Fibroblast of skin of back (primary cell): ENCODE measurements around the gene NOC2L.

Experiments used
- DNase-seq: peaks from one replicate; pipeline ENCODE4 v3.0.0-alpha.2; 2013

The NOC2L gene

DNA sequence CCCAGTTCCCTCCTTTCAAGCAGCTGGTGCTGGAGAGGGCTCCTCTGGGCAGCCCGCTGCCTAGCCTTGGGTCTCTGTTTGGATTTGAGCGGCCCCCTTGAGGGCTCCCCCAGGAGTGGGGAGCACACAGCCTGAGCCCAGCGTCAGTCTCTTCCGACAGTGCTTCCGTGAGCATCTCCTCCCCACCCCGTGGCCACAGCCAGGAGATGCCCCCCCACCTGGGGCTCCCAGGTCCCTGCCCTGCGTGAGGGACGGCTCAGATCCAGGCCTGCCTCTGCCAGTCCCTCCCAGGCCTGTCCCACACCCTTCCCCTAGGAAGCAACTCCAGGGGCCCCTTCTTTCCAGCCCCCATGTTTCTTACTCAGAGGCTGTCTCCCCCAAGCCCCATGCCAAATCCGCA, 31.8 kb downstream of the NOC2L start:
- DNase-seq = no peak

DNA sequence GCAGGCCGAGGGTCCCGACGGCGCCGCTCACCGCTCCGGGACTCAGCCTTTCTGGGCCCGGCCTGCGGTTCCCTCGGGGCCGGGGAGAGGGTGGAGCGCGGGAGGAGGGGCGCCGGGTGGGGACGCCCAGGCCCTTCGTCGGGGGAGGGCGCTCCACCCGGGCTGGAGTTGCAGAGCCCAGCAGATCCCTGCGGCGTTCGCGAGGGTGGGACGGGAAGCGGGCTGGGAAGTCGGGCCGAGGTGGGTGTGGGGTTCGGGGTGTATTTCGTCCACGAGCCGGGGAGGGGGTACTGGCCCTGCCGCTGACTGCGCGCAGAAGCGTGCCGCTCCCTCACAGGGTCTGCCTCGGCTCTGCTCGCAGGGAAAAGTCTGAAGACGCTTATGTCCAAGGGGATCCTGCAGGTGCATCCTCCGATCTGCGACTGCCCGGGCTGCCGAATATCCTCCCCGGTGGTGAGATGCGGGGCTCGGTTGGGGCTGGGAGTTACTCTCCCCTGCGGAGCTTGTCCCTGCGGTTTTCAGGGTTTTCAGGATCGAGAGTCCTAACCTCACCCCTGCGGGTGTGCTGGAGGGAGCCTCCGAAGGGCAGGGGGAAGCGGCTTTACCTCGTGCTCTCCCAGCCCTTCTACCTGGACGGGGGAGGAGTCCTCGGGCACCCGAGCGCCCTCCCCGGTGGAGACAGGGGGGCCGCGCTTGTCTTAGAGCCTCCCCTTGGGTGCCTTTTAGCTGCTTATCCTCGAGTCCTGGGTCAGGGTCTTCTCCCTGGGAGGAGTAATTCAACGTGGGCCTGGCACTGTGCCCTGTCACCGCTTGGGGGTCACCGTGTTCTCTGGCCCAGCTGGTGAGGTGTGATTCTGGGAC, 33.3 kb downstream of the NOC2L start:
- peak; percentile 32 for DNase-seq

DNA sequence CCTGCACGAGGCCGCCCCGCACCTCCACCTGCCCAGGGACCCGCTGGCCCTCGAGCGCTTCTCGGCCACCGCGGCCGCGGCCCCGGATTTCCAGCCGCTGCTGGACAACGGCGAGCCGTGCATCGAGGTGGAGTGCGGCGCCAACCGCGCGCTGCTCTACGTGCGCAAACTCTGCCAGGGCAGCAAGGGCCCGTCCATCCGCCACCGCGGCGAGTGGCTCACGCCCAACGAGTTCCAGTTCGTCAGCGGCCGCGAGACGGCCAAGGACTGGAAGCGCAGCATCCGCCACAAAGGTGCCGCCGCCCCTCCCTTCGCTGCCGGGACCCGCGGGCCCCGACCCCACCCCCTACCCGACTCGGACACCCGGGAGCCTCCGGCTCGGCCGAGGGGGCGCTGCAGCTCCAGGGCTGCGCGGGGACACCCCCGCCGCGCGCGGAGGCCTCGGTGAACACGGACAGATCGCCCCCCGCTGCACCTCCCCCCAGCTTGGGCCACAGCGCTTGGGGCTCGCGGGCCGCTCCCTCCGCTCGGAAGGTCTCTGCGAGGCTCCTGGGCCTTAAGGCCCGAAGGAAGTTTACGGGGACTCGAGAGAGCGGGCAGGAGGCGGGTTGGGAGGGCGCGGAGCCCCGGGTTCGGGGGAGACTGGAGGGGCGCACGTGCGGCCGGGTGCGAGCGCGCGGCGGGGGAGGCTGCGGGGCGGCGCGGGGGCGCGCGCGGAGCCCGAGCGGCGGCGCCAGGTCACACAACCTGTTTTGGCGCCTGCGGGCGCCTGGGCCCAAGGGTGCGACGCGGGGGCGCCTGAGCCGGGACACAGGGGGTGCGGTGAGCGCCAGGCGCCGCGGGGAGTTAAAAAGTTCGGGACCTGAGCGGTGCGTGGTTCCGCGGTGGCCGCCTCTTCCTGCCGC, 34.1 kb downstream of the NOC2L start:
- peak; percentile 47 for DNase-seq

DNA sequence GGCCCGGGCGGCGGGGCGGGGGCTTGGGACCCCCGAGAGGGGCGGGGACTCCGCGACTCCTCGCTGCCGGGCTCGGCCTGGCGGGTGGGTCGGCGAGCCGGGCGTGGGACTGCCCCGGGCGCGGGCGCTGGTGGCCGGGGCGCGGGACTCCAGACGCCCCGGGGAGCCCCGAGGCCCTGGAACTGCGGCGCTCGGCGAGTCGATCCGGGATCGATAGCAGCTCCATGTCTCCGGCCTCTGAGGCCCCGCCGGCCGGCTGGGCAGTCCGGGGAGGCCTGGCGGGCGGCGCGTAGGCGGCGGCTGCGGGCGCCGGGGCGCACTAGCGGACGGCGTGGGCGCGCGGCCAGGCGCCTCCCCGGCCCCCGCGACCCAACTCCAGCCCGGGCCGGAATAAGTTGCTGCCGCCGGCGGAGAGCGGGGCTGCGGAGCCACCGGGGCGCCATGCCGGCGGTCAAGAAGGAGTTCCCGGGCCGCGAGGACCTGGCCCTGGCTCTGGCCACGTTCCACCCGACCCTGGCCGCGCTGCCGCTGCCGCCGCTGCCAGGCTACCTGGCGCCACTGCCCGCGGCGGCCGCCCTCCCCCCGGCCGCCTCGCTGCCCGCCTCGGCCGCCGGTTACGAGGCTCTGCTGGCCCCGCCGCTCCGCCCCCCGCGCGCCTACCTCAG, 34.9 kb downstream of the NOC2L start:
- DNase-seq = no peak

DNA sequence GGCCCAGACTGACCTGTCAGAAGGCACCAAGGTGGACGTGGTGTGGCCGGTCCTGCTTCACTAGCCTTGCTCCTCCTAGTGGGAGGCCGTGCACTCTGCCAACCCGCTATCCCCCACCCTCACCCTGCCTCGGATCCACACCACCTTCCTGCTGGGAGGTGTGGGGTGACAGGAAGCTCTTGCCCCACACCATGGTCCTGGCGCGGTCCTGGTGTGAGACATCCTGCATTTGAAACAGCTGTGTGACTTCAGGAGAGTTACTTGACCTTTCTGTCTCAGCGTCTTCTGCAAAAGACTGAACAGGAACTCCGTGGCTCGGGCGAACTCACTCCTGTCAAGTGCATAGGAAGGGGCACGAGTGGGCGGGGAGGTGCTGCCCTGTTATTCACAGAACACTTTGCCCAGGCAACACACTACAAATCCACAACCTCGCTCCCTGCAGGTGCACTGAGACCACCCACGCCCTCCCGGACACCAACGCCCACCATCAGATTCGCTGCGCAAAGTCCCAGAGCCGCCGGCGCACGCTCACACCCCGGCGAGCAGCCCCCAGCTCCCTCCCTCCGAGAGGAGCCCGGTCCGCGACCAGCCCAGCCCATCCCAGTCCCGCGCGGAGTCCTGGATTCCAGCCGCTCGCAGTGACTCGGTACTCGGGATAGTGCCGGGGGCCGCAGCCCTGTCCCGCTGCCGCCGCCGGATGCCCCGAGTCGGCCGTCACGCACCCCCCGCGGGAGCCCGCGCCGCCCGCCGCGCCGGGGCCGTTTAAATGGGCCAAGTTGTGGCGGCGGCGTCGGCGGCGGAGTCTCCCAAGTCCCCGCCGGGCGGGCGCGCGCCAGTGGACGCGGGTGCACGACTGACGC, 35.7 kb downstream of the NOC2L start, which contains the start of gene SAMD11:
Gene SAMD11, plus strand, starts transcription at position 793 of the 860 bp plus-strand sequence. CDS start 509 bp downstream, outside the sequence.
- DNase-seq = peak; percentile 89

DNA sequence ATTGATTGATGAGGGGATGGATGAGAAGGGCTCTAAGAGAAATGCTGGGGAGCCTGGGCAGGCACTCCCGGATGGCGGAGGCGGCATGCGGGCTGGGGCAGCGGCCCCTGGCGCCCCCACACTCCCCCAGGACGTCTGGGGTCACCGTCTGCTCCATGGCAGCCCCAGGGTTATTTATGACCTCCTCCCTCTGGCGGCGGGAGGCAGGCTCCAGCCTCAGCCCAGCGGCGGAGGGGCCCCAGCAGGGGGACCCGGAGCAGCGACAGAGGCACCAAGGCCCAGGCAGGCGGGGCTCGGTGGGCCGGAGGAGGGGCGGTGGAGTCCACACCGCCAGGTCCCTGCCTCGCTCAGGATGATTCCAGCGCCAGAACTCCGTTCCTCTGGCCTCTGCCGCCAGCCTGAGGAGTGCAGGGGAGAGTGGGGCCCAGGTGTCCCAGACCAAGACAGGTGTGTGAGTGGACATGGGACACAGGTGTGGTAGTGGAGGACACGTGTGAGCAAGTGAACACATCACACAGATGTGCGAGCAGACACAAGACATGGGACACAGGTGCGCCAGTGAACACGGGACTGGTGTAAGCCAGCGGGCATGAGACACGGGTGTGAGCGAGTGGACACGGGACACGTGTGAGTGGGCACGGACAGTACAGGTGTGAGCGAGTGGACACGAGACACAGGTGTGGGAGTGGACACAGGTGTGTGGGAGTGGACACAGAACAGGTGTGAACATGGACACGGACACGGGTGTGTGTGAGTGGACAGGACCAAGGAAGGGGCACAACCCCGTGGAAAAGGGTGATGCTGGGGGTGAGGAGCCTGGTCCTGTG, 37.8 kb downstream of the NOC2L start:
- DNase-seq = peak; percentile 81

DNA sequence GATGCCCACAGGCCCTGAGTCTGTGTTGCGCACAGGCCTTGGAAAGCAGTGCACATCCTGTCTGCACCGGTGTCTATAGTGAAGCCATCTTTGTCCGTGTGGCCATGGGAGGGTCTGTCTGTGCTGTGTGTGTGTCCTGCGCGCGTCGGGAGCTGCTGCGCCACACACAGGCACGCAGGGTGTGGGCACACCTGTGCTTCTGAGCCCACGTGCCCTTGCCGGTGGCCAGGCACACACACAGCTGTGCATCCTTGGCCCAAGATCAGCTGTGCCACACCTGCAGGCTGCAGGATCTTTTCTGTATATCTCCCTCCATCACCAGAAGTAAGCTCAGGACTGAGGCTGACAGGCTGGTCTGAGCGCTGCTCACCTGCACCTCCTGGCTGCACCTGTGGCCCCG, 38.5 kb downstream of the NOC2L start:
- DNase-seq = no peak

DNA sequence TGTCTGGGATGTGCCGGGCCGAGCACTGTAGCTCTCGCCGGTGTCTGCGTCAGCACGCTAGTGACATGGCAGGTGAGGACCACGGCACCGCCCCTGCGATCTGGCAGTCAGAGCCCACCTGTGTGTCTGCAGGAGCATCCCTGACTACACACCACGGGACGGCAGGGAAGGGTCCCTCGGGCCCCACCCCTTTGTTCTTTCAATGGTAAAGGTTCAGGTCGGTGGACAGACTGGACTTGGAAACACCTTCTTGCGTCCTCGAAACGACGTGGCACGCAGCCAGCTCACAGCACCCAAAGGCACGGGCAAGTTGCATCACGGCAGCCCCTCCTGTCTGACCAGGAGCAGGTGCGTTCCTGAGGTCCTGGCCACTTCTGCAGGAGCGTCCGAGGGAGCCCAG, 39.0 kb downstream of the NOC2L start:
- DNase-seq = no peak

DNA sequence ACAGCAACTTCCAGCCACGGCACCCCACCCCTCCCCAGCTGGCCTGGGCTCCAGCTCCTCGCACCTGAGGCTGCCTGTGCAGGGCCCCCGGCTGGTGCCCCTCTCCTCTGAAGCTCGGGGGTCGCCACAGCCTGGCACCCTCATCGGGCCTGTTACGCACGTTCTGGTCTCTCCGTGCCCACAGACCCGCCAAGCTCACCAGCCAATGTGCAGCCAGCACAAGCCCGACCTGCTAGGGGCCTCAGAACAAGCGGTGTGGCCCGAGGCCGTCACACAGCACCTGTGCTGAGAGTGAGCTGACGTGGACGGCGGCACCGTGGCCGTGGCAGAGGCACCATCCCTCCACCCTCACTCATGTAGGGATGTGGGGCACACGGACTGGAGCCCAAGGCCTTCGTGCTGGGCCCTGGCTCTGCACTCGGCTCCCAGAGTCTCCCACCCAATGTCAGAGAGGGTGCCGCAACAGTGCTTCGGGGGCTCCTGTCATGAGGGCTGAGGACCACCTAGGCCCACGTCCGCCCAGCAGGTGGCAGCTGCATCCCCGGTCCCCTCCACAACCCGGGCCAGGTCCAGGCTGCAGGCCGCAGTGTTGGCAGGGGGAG, 39.7 kb downstream of the NOC2L start:
- no peak for DNase-seq

DNA sequence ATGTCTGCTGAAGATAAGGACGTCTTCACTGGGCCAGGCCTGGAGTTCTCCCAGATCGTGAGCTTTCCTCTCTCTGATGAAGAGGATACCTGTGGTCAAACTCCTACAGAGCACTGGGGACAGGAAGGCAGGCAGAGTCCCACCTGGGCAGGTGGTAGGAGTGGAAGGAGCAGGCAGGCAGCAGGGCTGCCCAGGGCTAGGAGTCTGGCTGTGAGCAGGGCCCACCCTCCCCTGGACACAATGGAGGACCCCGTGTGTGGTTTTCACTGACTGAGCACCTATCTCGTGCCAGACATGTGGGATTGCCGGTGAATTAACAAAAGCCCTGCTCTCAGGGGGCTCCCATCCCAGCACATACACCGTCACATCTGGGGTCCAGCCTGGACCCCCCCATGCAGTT, 40.2 kb downstream of the NOC2L start:
- no peak for DNase-seq

DNA sequence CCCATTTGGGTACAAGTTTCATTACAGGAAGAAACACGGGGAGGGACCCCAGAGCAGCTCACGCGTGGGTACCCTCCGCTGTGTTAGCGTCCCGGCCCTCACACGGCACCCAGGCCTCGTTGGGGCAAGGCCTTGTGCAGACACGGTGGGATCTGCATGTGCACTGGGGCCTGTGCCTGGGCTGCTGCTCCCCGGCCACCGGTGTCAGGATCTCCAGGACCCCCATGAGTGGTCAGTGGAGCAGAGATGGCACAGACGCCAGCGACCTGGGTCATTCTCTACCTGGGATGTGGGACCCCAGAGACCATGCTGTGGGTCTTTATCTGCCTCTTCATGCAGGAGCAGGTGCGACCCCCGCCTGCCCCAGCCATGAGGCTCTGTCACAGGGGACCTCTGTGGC, 40.7 kb downstream of the NOC2L start:
- DNase-seq = no peak

DNA sequence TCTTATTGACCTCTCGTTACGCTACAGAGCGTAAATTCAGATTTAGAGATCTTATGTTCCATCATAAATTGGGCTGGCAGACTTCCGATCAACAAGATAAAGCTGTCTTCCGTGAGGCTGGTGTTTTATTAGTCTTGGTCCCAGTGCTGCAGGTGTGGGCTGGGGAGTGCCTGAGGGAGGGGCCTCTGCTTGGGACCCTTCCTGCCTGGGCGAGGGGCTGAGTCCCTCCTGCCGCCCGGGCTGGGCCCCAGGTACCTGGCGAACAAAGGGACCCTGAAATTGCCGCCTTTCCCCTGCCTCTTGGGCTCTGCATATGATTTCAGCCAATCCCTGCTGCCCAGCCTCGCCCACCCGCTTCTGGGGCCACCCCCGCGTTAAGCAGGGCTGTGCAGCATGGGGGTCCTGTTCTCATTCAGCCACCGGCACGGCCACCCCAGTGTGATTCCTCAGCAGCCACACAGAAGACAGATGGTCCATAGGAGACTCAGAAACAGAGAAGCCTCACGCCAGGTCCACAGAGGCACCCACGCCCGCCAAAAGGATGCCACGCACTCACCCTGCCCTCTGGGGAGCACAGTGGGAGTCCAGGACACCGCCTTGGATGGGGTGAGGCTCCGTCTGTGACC, 41.5 kb downstream of the NOC2L start:
- no peak for DNase-seq

DNA sequence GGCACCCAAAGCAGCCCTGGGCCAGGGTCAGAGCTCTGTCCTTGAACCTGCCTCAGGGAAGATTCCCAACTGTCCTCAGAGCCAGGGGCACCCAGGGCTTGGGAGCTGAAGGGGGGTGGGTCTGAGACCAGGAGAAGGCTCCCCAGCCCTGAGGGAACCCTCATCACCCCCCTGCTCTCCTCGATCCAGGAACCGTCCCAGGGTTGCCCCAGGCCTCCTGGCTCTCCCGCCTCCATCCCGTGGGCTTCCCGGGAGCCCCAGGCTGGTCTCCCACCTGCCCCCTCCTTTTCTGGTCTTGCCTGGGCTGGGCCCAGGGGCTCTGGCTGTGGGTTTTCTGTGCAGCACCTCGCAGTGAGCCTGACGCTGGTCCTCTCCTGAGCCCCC, 42.0 kb downstream of the NOC2L start:
- no peak for DNase-seq

DNA sequence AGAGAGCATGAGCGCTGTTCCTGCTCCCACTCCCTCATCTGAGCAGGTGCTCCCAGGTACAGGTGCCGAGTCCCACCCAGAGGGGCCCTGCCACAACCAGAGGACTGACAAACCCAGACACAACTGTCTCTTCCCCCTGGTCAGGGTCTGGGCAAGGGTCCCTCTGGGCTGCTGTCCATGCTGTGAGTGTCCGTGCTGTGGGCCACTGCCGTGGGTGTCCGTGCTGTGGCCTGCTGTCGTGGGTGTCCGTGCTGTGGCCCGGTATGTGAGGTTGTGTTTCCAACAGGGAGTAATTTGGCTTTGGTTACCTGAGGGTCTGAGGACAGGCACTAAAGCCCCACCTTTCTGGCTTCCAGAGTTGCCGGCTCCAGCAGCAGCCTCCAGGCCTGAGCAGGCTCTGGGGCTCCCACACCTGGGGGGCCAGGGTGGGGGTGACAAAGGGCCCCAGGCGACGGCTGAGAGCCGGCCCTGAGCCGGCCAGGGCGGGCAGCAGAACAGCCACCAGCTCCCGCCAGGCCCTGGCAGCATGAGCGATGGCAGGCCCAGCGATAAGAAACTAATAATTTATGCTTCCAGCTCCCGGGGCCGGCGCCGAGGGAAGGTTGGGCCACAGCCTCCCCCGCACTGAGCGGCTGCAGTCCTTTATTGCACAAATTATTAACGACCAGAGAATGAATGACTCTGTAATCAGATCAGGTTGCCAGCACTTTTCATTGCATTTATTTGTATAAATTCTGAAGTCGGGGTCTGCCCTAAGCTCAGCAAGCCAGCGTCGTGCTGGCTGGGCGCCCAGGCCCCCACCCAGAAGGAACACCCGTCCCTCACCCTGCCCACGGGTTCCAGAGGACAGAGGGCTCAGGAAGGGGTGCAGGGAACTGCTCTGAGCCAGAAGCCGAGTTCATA, 42.6 kb downstream of the NOC2L start:
- DNase-seq = no peak

DNA sequence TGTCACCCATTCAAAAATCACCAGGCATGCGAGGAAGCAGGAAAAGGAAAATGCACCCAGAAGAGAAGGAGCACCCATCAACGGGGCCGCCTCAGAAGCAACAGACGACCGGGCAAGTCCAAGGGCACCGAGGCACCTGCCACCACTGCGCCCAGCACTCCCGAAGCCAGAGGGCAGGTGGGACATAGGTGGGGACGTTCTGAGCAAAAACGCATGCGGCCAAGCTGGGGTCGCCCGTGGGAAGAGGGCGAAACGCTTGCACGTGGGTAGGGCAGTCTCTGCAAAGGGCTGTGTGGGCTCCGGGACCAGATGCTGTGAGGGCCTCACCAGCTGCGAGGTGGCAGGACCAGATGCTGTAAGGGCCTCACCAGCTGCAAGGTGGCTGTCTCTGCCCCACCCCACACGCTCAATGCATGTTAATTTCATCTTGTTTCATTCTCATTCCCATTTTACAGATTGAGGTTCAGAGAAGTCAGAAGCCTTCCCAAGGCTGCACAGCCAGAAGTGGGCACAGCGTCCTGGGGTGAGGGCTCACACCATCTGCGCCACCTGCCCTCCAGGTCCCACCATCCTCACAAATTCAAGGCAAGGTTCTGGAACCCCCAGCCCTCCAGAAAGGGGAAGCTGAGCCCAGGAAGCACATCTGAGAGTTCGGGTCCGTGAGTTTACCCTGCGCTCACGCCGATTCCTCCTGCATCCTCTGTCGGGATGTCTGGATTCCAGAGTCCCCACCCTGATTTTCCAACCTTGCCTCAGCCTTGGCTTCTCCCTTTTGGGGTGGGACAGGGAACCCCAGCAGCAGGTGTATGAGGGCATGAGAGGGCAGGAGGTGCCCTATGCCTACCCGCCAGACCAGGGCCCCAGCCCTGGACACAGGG, 43.5 kb downstream of the NOC2L start:
- DNase-seq = no peak

DNA sequence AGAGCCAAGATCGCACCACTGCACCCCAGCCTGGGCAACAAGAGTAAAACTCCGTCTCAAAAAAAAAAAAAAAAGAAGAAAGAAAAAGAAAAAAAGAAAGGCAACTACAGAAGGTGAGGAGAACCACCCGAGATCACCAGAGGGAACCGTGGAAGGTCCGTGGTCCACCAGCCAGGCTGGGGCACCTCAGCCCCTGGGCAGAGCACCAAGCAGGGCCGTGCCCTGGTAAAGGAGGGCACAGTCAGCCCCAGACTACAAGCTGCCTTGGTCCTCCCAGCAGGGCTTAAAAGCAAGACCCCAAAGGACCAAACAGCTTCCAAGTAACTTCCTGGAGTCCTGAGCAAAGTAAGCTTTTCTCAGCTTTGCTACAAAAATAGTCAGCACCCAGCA, 44.2 kb downstream of the NOC2L start:
- no peak for DNase-seq

DNA sequence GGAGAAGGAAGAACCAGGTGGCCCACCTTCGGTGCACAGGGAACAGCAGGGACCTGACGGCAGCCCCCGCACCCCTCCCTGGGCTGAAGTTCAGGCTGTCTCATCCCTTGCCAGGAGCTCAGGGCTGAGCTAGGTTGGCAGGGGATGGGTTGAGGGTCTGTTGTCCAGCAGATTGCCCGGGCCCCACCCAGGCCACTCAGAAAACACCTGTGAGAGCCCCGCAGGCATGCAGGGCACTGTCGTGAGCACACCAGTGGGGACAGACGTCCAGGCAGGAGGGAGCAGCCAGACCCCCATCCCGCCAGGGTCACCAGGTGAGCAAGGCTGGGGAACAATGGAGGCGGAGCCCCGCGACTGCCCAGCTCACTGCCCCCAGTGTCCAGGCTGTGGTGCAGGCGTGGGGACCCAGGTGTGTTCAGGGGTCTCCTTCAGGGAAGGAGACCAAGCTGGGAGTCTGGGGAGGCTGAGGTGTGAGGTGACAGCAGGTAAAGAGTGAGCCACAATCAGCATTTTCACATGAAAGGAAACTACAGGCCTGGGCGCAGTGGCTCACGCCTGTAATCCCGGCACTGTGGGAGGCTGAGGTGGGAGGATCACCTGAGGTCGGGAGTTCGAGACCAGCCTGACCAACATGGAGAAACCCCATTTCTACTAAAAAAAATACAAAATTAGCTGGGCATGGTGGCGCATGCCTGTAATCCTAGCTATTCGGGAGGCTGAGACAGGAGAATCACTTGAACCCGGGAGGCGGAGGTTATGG, 44.7 kb downstream of the NOC2L start:
- DNase-seq = no peak
